WTC11 (cell line): Measurements from ENCODE around the gene PLXNA2. TPM values are rescaled to one million over a fixed set of nuclear protein-coding genes. Genes with fewer than 3 reads are reported as not detected.

Experiments used
- ATAC-seq: fragments of 200-7000 bp; cut with Tn5 transposase; 2 replicates; pipeline ENCODE4 v1.10.0; 2021; ENCODE audit warnings: mild to moderate bottlenecking, moderate library complexity
- CTCF ChIA-PET: fragments of 300-600 bp; sonication (Branson Sonifier 250); formaldehyde crosslinking; loops from one replicate; lab custom pipeline; 2021; ENCODE audit warnings: antibody characterized with exemption; lab: Charles Lee
- POLR2A ChIA-PET: fragments of 350-600 bp; sonication (Branson Sonifier 250); formaldehyde crosslinking; loops from one replicate; lab custom pipeline; 2021; ENCODE audit warnings: antibody characterized with exemption; lab: Charles Lee
- DNase-seq: peaks from one replicate; pipeline ENCODE4 v3.0.0; 2021; ENCODE audit warnings: low spot score
- H3K27ac Mint-ChIP-seq: 2 replicates; pipeline ENCODE4 v1.8.0; 2021; ENCODE audit warnings: mixed read lengths
- H3K27me3 Mint-ChIP-seq: 2 replicates; pipeline ENCODE4 v1.8.0; 2021; ENCODE audit warnings: low read depth, mild to moderate bottlenecking, moderate library complexity, mixed read lengths
- H3K36me3 Mint-ChIP-seq: 2 replicates; pipeline ENCODE4 v1.8.0; 2021; ENCODE audit warnings: mixed read lengths
- H3K4me1 Mint-ChIP-seq: 2 replicates; pipeline ENCODE4 v1.8.0; 2022; ENCODE audit warnings: mixed read lengths
- H3K4me3 Mint-ChIP-seq: 2 replicates; pipeline ENCODE4 v1.8.0; 2021; ENCODE audit warnings: mild to moderate bottlenecking, moderate library complexity, mixed read lengths
- H3K9me3 Mint-ChIP-seq: 2 replicates; pipeline ENCODE4 v1.8.0; 2021; ENCODE audit warnings: mixed read lengths
- AFF4 ChIP-seq: sonication (generic); formaldehyde crosslinking; IDR thresholded peaks from 2 replicates; pipeline ENCODE4 v1.8.1; 2023; ENCODE audit warnings: mild to moderate bottlenecking, missing genetic modification reagents, borderline replicate concordance
- AR ChIP-seq: fragments of 250-450 bp; sonication (Bioruptor Pico); IDR thresholded peaks from 2 replicates; pipeline ENCODE4 v1.9.0; 2021; ENCODE audit warnings: mild to moderate bottlenecking
- ATF1 ChIP-seq: sonication (generic); formaldehyde crosslinking; IDR thresholded peaks from 2 replicates; pipeline ENCODE4 v1.8.1; 2023; ENCODE audit warnings: mild to moderate bottlenecking, moderate library complexity, missing genetic modification reagents
- ATF6 ChIP-seq: sonication (generic); formaldehyde crosslinking; IDR thresholded peaks from 2 replicates; pipeline ENCODE4 v1.8.1; 2023; ENCODE audit warnings: mild to moderate bottlenecking, missing genetic modification reagents
- E2F5 ChIP-seq: sonication (generic); formaldehyde crosslinking; IDR thresholded peaks from 2 replicates; pipeline ENCODE4 v1.8.1; 2022; ENCODE audit warnings: mild to moderate bottlenecking, moderate library complexity, missing genetic modification reagents
- ELF4 ChIP-seq: sonication (generic); formaldehyde crosslinking; IDR thresholded peaks from 2 replicates; pipeline ENCODE4 v1.8.1; 2022; ENCODE audit warnings: low read depth, mild to moderate bottlenecking, moderate library complexity, missing genetic modification reagents
- ERG ChIP-seq: fragments of 250-450 bp; sonication (Bioruptor Pico); IDR thresholded peaks from 2 replicates; pipeline ENCODE4 v1.8.0; 2021; ENCODE audit warnings: mild to moderate bottlenecking
- FOXP1 ChIP-seq: sonication (generic); formaldehyde crosslinking; IDR thresholded peaks from 2 replicates; pipeline ENCODE4 v1.8.0; 2022; ENCODE audit warnings: missing genetic modification reagents, mild to moderate bottlenecking, moderate library complexity, borderline replicate concordance
- FOXP4 ChIP-seq: sonication (generic); formaldehyde crosslinking; IDR thresholded peaks from 2 replicates; pipeline ENCODE4 v1.8.0; 2022; ENCODE audit warnings: mild to moderate bottlenecking, missing genetic modification reagents
- GTF2I ChIP-seq: fragments of 250-450 bp; sonication (Bioruptor Pico); conservative IDR thresholded peaks from 2 replicates; pipeline ENCODE4 v1.4.0; 2021; ENCODE audit warnings: mild to moderate bottlenecking
- IRF1 ChIP-seq: sonication (generic); formaldehyde crosslinking; IDR thresholded peaks from 2 replicates; pipeline ENCODE4 v1.8.0; 2023; ENCODE audit warnings: missing genetic modification reagents
- JAZF1 ChIP-seq: fragments of 250-450 bp; sonication (Bioruptor Pico); IDR thresholded peaks from 2 replicates; pipeline ENCODE4 v1.9.0; 2021; ENCODE audit warnings: moderate library complexity, mild to moderate bottlenecking, inconsistent platforms
- MYBL2 ChIP-seq: sonication (generic); formaldehyde crosslinking; IDR thresholded peaks from 2 replicates; pipeline ENCODE4 v1.8.1; 2023; ENCODE audit warnings: mild to moderate bottlenecking, moderate library complexity, missing genetic modification reagents
- NFATC4 ChIP-seq: fragments of 250-450 bp; sonication (Bioruptor Pico); IDR thresholded peaks from 2 replicates; pipeline ENCODE4 v1.9.0; 2021; ENCODE audit warnings: mild to moderate bottlenecking
- NR2C2 ChIP-seq: sonication (generic); formaldehyde crosslinking; IDR thresholded peaks from 2 replicates; pipeline ENCODE4 v1.8.0; 2022; ENCODE audit warnings: mild to moderate bottlenecking, missing genetic modification reagents
- RELA ChIP-seq: sonication (generic); formaldehyde crosslinking; IDR thresholded peaks from 2 replicates; pipeline ENCODE4 v1.8.1; 2022; ENCODE audit warnings: missing genetic modification reagents, mild to moderate bottlenecking, borderline replicate concordance
- SMAD3 ChIP-seq: sonication (generic); formaldehyde crosslinking; IDR thresholded peaks from 2 replicates; pipeline ENCODE4 v1.8.0; 2022; ENCODE audit warnings: missing genetic modification reagents, mild to moderate bottlenecking, borderline replicate concordance
- SOX15 ChIP-seq: fragments of 250-450 bp; sonication (Bioruptor Pico); IDR thresholded peaks from 2 replicates; pipeline ENCODE4 v1.9.0; 2021; ENCODE audit warnings: mild to moderate bottlenecking
- TEAD4 ChIP-seq: sonication (generic); formaldehyde crosslinking; IDR thresholded peaks from 2 replicates; pipeline ENCODE4 v1.8.0; 2022; ENCODE audit warnings: mild to moderate bottlenecking, missing genetic modification reagents
- USF1 ChIP-seq: sonication (generic); formaldehyde crosslinking; IDR thresholded peaks from 2 replicates; pipeline ENCODE4 v1.8.0; 2022; ENCODE audit warnings: mild to moderate bottlenecking, missing genetic modification reagents
- ZNF232 ChIP-seq: sonication (generic); formaldehyde crosslinking; IDR thresholded peaks from 2 replicates; pipeline ENCODE4 v1.8.0; 2022; ENCODE audit warnings: mild to moderate bottlenecking, missing genetic modification reagents
- ZNF263 ChIP-seq: sonication (generic); formaldehyde crosslinking; IDR thresholded peaks from 2 replicates; pipeline ENCODE4 v1.8.1; 2022; ENCODE audit warnings: low read depth, mild to moderate bottlenecking, moderate library complexity, missing genetic modification reagents
- total RNA-seq: library from RNA; stranded (reverse); gene quantifications from 3 replicates; pipeline ENCODE4 v1.2.3, GENCODE V29; 2021

Gene PLXNA2
- total RNA-seq, 1 experiment from 2014 or later: 4.2 TPM

- TF ChIP-seq ATF6 (CRISPR knock-in tag): no peak
- TF ChIP-seq USF1 (CRISPR knock-in tag): no peak
- no peak for TF ChIP-seq ERG
These were observed 30.9 kb upstream of the PLXNA2 start (continued) for GRCh38 chr1:208275083-208275482.

- no peak for DNase-seq
- Mint-ChIP-seq H3K4me3 (no peak overlapping the region), H3K27ac (no peak overlapping the region), H3K36me3 (no peaks in the 10 kb centered on the region), H3K27me3 (peaks cover 2% of the 10 kb centered on the region; the same call in 1 of the 2 replicates), H3K4me1 (peaks cover 37% of the 10 kb centered on the region), H3K9me3 (no peaks in the 10 kb centered on the region)
- ChIA-PET POLR2A (no interaction called here), CTCF (interaction anchor here (0.6 kb wide), 1 partner anchor 67 kb away, joined by 4 read pairs; no protein-coding TSS in a partner anchor)
- no peak for ATAC-seq
- TF ChIP-seq NFATC4 (CRISPR knock-in tag) (no peak), ZNF263 (CRISPR knock-in tag) (no peak), ELF4 (no peak), SOX15 (no peak), TEAD4 (CRISPR knock-in tag) (no peak), SMAD3 (CRISPR knock-in tag) (no peak), IRF1 (CRISPR knock-in tag) (no peak), RELA (no peak), JAZF1 (CRISPR knock-in tag) (no peak), AR (CRISPR knock-in tag) (no peak), FOXP4 (no peak), GTF2I (CRISPR knock-in tag) (no peak), MYBL2 (CRISPR knock-in tag) (no peak), NR2C2 (CRISPR knock-in tag) (no peak), FOXP1 (no peak), E2F5 (CRISPR knock-in tag) (no peak), AFF4 (CRISPR knock-in tag) (no peak), ATF1 (CRISPR knock-in tag) (no peak), ZNF232 (CRISPR knock-in tag) (no peak)
These were observed 29.3 kb upstream of the PLXNA2 start for GRCh38 chr1:208273386-208274017.
